K562 (cell line): Measurements from ENCODE around the gene BARX2. TPM values are rescaled to one million over a fixed set of nuclear protein-coding genes. Genes with fewer than 3 reads are reported as not detected.

Source experiments
- MGA ChIP-seq: fragments of 450-650 bp; IDR thresholded peaks from 2 replicates; pipeline ENCODE4 v1.6.1; 2016; ENCODE audit warnings: mild to moderate bottlenecking, moderate library complexity
- polyA plus RNA-seq, 8 experiments: library from polyadenylated mRNA; depleted of rRNA in 4 of 8; stranded (reverse) in 5 of 8; unstranded in 3 of 8; fragments of >200 nt; fragmentation: Nextera tagmentation in 2 of 8; fragmentation: Illumina TruSeq in 1 of 8; extraction: Ambion mirVana in 2 of 8; extraction: Trizol in 1 of 8; gene quantifications; 2 replicates each; pipeline versions ENCODE4 v1.2.1 to v1.2.3, GENCODE V29; 2011 to 2014; ENCODE audit warnings: inconsistent platforms in 1 of 8, missing spikeins in 1 of 8
- total RNA-seq, 7 experiments: library from RNA; depleted of rRNA in 6 of 7; stranded (reverse); fragments of >200 nt in 6 of 7; fragmentation: Illumina TruSeq in 2 of 7; extraction: Trizol in 2 of 7; gene quantifications; 2 replicates each; pipeline versions ENCODE4 v1.2.1 to v1.2.3, GENCODE V29; 2011 to 2021; ENCODE audit warnings: low replicate concordance in 1 of 7

Gene BARX2
- total and polyA plus RNA-seq, 9 of the 15 experiments (the other 6 are each of a cell fraction or from before 2014, with no cell fraction given), result not detected

GRCh38 chr11:129391821-129392220 is 16.2 kb downstream of the BARX2 start (continued):
- no peak for TF ChIP-seq MGA
